HG02970 (cell line): Measurements from ENCODE around the gene HOXA4.

Experiments used
- ATAC-seq: cut with Tn5 transposase; IDR thresholded peaks from one replicate; pipeline ENCODE4 v1.9.1; 2021; ENCODE audit warnings: mild to moderate bottlenecking, moderate library complexity, moderate number of reproducible peaks; ENCODE audit not compliant: unreplicated experiment, low FRiP score

The HOXA4 gene

DNA sequence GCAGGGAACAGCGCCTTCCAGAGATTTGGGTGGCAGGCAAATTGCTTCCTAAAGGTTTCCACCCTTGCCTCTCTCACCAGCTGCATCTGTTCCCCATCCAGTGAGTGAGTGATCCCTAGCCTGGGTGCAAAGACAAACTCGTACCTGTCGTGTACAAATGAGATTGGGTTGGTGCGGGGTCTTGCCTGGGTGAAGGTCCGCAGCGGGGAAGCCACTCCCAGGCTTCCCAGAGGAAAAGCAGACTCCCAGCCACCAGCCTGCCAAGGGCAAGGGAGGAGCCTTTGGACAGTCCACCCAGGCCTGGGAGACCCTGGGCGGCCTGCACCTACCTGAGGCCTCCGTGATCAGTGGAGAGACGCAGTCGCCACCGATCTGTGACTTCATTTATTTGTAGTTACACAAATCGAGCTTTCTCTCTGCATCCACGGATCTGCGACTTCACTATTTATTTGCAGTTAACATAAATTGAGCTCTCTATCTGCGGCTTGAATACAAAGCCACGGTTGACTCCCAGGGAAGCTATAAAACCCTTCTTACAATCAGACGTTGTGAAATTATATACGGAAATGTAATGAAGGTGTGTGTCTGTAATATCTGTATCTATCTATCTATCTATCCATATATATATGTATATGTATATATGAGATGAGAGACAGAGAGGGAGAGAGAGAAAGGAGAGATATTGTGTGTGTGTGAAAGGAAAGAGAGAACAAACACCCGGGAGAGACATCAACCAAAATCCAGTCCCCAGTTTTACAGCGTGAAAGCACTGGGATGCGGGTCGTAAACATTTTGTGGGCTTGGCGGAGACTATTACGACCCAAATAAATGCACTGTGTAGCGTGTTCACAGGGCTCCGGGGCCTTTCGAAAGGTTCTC lies 28.9 kb upstream of the HOXA4 start:
- no peak for ATAC-seq

DNA sequence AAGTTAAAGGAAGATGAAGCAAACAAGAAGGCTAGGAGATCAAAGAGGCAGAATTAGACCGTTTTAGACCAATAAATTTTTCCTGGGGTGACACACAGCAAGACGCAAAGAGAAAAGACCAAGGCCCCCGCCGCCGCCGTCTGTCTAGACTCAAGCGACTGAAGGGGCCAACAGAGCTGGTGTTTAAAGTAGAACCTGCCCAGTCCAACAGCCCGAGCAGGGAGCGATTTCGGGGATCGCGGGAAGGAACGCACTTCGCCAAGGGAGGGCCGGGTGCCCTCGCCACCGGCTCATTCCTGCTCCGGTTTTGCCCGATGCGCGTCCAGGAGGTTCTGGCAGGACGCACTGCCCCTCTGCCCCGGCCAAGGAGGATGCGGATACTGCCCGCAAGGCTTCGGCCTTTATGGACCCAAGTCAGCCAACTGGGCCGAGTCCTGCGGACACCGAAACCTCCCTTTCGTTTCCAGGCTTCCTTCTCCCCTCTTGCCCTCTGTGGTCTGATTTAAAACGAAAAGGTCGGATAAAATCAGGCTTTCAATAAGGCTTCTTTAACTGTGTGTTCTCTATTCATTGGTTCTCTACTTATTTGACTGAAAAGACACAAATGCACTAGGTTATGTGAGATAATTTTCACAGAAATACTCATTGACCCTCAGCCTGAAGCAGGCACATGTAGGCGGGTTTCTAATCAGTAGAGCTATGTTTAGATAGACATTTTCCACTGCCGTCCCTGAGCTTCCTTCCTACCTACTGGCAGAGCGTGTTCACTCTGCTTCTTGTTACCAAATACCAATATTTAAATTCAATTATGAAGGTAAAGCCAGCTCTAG lies 28.1 kb upstream of the HOXA4 start:
- no peak for ATAC-seq

DNA sequence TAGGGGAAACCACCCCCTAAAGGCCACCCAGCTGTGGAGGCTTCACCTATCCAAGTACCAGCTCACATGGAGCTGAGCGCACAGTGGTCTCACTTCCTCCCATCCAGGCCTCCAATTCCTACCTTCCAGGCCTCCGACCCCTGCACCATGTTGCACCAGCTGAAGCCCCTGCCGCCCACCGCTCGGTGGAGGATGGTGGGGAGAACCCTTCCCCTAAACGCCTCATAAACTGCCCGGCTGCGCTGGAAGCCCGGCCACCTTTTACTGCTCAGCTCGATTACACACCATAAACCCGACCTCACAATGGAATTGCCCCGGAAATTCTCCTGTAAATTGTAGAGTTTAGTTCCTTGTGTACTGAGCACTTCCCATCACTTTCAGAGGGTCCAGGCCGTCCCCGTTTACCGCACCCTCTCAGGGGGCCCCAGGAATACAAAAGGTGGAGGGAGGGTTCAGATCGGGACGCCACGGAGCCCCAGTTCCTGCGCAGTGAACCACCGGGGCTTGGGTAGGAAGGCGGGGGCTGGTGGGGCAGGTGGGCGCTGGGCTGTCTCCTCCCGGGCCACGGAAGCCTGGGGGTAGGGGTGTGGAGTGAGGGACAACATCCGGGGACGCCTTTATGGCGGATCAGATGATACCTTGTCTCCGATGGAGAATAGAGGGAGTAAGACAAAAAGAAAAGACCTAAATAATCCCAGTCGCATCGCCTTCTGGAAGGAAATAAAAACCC lies 27.3 kb upstream of the HOXA4 start:
- ATAC-seq: no peak

DNA sequence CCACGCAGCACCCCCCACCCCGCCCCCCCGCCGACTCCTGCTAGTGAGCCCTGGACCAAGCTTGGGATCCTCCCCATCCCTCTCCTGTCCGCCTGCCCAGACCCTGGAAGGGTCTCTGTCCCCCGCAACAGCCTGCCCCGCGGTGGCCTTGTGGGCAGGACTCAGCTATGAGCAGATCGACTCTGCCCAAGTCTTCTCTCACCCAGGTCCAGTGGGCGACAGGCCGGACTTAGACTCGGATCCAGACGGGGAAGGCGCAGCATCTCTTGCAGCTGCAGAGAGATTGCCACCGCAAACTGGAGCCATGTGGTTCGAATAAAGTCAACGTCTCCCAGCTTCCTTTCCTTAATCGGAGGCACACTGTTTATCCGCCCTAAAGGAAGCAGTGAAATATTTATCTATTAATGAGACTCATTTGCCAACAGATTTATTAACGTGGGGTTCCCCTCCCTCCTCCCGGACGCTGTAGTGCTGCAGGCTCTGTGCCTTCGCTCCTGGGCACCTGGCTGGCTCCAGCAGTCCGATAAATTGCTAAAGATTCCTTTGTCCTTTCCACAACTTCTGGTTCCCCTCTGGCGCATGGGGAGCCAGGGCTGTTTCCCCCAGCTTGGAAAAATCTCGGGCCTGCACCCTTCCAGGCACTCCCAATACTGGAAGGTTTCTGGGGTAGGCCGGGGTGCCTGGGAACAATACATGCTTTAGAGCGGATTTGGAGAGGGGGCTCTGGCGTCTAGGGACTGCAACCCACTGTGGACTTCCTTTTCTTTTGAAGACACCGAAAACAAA lies 26.6 kb upstream of the HOXA4 start:
- ATAC-seq: no peak

DNA sequence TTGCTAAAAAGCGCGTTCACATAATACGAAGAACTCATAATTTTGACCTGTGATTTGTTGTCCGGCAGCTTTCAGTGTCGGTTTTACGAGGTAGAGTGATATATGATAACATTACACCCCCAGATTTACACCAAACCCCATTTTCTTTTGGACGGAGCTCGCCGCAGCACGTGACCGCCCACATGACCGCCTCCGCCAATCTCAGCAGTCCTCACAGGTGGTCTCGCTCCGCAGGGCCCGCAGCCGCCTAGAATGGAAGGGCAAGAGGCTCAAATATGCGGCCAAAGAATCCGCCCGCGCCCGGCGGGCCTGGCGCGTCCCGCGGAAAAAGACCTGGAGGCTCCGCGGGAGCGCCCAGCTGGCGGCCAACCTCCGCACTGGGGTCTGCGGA lies 25.9 kb upstream of the HOXA4 start, which contains the start of gene HOXA7:
HOXA7 (minus strand) TSS at position 168 of the 391 bp plus-strand sequence; CDS start at position 38, 130 bp downstream.
- ATAC-seq: no peak

DNA sequence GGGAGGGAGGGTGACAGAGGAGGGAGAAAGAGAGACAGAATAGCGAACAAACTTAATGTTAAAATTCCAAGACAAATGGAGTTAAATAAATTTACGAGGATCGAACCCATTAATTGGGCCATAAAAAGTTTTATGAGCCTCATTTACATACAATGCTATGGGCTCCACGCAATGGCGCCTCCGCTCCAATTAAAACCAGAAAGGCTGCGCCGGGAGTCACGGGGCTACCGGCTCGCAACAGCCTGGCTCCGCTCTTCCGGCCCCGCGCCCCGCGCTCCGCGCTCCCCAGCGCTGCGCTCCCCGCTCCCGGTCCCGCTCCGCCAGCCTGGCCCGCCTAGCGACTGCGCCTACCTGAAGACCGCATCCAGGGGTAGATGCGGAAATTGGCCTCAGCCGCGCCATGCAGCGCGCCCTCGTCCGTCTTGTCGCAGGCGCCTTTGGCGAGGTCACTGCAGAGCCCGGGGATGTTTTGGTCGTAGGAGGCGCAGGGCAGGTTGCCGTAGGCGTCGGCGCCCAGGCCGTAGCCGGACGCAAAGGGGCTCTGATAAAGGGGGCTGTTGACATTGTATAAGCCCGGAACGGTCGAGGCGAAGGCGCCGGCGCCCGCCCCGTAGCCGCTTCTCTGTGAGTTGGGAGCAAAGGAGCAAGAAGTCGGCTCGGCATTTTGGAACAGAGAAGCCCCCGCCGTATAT lies 25.4 kb upstream of the HOXA4 start:
- ATAC-seq: no peak

DNA sequence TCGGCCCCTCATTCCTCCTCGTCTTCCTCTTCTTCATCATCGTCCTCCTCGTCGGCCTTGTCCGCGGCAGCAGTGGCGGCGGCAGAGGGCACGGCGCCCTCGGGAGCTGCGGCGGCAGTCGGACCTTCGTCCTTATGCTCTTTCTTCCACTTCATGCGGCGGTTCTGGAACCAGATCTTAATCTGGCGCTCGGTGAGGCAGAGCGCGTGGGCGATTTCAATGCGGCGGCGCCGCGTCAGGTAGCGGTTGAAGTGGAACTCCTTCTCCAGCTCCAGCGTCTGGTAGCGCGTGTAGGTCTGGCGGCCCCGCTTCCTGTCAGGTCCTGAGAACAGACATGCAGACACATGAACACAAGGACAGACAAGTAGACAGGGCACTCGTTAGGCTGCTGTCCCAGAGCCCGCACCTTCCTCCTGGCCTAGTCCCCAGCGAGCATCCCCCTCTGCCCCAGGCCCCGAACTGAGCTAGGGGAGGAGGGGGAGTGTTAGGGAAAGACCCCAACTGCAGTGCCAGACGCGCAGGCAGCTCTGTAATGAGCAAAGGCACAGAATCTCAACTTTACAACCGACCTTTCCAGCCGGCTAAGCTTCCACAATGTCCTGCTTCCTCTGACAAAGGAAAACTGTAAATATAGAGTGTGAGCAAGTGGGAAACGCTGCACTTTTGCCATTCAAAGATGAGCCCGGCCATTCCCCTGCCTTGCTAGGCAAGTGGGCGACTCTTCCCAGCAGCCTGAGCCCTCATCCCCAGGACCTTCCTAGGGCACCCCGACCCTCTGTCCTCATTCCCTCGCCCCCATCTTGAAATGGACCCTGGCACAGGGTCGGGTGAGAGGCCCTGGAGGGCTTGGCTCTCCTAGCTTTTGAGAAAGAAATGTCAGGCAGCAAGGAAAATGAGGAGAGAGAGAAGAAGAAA lies 24.6 kb upstream of the HOXA4 start:
- no peak for ATAC-seq

DNA sequence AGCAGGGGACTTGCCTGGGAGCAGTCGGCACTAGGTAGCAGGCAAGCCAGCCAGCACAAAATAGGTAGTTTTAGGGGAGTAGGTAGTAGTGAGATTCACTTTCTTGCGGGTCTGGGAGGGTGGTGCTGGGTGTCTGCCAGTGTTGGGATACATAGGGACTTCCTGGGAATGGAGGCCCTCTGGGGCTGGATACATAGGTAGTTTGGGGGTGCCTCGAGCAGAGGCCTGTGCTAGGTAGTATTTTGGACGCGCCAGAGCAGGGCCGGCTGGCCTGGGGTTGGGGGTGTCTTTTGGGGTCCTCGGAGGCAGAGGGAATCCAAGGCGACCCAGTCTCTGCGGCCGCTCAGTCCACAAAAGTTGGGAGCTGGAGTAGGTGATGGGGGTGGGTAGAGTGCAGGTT lies 23.8 kb upstream of the HOXA4 start:
- no peak for ATAC-seq

DNA sequence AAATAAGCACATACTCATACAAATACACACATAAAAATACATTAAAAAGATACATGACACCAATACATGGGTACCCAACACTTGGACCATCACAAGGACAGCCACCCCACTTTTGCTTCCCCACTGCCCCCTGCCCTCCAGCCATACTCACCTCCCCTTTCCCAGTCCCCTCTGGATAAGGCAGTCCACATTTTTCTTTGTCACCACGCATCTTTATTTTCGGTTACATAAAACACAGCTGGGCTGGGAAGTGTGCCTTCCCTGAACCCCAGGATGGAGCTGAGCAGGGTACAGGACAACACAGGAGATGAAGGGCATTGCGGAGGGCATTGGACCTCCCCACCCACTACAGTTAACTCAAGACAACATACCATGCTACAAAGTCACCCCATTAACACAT lies 23.0 kb upstream of the HOXA4 start:
- ATAC-seq: no peak

DNA sequence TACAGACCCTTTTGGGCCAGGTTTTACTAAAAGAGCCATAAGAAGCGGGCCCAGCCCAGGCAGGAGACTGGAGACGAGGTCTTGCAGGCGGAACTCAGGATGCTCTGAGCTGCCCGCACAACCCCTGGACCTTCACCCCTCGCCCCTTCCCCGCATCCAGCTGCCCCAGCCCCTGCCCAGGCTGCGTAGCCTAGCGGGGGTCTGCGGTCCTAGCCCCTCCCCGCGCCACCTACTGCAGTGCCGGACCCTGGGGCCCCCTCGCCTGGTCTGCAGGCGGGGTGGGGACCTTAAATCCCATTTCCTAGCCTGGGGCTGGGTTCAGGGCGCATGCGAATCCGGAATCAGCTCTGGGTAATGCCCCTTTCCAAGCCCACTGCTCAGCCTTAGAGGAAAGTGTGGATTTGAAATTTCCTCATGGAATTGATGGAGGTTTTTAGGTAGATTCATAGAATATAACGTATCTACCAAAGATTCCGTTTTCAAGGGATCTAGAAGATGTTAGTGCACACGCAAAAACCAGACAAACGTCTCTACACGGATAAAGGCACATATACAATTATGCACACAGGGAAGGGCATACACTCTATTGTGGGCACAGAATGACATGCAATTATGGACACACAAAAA lies 22.4 kb upstream of the HOXA4 start:
- no peak for ATAC-seq

DNA sequence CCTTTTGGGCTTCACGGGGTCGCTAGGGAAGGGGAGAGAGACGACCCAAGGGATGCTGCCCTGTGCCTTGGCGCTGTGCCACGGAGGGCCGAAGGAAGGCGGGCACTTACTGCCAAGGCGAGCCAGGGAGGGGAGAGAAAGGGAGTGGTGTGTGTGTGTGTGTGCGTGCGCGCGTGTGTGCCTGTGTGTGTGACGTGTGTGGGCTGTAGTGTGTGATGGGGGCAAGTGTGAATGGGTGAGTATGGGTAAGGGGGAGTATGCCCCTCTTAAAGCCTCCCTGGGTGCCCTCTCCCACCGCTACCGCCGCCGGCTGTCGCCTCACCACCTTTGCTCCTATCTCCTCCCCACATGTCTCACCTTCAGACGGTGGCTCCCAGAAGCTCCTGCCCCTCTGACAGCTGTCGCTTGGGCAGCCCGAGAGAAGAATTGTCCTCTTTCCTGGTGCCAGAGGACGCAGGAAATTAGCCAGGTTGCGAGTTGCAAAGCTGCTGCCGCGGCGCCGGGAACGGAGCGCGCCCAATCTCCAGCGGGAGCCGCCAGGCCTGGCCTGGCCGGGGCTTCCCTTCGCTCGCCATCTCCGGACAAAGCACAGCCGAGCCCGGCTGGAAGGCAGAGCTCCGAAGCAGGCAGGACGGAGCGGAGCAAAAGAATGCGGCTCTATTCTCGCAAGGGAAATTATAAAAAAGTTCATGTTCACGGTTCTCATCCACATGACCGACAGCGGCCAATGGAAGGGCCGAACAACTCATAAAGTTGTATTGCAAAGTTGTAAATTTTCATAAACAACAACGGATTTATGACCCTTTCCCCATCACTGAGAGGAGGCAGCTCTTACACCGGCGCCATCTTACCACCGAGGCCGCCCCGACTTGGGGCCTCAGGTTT lies 21.6 kb upstream of the HOXA4 start, which contains the start of gene HOXA3:
HOXA3 (minus strand) TSS at position 653 of the 885 bp plus-strand sequence. CDS start 41,943 bp downstream, outside the sequence.
- ATAC-seq: no peak

DNA sequence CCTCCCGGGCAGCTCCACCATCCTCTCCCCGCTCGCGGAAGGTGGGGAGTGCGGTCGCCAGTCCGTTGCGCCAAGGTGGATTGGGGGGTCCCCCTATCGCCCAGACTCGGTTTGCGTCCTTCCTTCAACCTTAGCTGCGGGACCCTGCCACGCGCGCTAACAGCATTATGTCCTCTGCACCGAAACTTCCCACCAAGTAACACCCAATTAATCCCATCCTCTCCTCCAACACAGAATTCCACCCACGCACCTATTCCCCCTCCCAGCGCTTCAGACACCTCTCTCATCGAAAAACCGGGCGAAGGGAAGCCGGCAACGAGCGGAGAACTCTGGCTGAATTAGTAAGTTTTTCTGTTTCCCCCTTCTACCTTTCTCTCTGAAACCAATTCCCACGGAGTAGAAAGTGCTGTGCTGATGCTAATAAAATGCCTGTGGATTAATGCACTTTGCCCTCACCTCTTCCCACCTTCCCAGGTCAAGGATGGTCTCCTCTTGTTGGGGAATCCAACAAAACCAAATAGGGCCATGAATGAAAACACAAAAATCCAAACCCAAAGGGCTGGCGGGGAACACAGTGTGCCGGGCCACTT lies 20.9 kb upstream of the HOXA4 start:
- no peak for ATAC-seq

DNA sequence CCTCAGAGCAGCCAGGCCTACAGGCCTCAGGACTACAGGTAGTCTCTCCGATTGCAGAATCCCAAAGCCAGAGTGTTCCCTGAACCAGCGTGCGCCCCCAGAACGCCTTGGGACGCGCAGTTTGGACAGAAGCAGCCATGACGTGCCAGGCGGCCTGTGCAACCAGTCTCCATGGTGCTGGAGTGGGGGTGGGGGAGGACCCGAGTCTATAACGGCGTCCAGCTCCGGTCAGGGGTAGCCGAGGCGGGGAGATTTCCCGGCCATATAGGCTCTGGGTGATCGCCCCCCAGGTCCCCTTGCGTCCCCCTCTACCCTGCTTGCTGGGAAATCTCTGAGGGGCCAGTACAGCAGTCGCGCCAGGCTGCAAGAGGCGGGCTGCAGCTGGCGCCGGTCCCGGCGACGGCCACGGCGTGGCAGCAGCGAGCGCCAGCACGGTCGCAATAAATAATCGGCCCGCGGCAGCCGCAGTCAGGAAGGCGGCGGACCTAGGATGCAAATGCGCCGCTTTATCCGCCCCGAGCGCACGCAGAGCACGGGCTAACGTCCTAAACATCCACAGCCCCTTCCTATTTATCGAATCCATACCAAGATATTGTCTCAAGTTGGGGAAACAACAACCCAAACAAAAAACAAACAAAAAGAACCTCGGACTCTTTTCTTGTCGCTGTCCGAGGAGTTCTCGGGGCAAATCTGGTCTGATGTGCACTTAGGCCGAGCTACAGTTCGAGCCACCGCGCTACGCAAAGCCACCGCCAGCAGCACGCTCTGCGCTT lies 20.2 kb upstream of the HOXA4 start:
- ATAC-seq: peak; percentile 71

DNA sequence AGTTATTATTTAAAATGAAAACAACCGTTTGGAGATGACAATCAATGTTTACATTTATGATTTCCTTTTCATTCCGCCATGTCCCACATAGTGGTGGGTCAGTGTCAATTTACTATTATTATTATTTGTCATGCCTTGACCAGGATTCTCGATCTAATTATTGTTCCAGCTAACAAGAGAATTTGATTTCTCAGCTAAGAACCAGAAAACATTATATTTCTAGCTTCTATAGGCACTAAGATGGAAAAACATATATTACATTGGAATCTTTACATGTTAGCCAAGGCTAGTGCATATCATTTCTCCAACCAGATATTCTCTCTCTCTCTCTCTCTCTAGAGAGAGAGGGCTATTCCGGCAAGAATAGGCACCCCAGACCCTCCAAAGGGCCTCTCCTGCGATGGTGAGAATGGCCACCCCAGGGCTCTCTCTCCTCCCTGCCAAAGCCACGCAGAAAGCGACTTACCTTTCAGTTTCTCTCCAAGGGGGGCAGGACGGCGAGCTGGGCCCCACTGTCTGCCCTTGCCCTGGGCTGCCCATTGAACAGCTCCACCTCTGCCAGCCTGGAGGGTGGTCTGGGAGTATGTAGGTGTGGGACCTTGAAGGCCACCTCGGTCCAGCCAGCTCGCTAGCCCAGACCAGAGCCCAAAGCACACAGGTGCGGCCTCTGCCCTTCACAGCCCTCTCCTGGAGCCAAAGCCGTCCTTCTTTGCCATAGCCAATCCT lies 19.4 kb upstream of the HOXA4 start:
- no peak for ATAC-seq
